ENCODE results near the gene MCTP1.
"Not testable (repeated sequence)": the region's sequence is repeated elsewhere in the genome, so short reads cannot be mapped to it uniquely, and the experiment has no call there.

The MCTP1 gene

GRCh38 chr5:95252801-95253200, 32.1 kb downstream of the MCTP1 start:
- DNase-seq (ENCODE audit: low read depth in 2 of 3, low spot score in 2 of 3): no peak

DNA sequence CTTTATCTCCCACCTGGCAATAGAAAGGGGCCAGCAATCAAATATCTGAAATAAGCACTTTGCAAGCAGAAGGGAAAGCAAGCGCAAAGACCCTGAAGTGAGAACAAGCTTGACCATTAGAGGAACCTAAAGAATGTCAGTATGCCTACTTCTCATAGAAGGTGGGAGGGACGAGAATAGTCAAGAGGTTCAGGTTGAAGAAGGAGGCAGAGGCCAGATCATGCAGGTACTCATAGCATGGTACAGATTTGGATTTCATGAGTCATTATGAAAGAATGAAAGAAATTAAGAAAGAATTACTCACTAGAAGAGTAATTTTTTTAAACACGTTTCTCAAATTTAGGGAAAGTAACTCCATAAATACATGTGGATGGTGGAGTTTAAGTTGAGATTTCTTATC, 33.7 kb downstream of the MCTP1 start:
- DNase-seq (ENCODE audit: low read depth in 2 of 3, low spot score in 2 of 3): no peak

DNA sequence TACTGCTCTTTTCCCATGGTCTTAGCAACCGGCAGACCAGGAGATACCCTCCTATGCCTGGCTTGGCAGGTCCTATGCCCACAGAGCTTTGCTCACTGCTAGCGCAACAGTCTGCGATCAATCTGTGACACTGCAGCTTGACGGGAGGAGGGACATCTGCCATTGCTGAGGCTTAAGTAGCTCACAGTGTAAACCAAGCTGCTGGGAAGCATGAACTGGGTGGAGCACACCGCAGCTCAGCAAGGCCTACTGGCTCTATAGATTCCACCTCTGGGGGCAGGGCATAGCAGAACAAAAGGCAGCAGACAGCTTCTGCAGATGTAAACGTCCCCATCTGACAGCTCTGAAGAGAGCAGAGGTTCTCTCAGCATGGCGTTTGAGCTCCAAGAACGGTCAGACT, 40.4 kb downstream of the MCTP1 start:
- no peak for DNase-seq (ENCODE audit: low read depth in 2 of 3, low spot score in 2 of 3)

DNA sequence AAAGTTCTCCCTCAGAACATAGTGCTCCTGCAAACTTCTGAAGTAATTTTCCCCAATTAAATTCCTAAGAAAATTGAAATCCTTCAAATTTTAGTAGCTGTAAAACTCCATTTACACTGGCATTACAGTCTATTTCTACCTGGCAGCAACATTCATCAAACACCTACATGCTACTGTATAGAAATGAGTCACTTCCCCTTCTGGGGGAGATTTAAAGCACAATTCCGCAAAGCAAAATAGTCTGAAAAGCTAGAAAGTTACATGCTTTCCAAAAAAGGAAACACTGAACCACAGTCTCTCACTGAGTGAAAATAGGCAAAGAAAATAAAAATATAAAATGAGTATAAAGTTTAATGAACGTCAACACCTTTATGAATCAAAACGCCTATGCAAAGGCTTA, 43.3 kb downstream of the MCTP1 start:
- no peak for DNase-seq (ENCODE audit: low read depth in 2 of 3, low spot score in 2 of 3)

DNA sequence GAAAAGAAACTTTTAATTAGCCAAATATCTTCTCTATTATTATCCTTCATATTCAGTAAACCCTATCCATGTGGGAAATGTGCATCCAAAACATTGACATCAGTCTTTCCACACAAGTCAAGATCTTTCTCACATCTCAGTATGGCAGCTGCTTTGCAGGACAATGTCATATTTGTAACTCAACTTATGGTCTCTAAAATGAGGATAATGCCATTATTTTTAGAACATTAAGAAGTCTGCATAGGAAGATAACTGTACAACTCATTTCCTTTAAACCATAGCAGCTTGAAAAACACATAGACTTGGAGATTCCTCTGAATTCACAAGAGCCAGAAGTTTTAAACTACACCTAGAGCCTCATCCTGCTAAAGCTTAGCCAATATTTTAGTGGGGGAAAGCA, 43.7 kb downstream of the MCTP1 start:
- DNase-seq (ENCODE audit: low read depth in 2 of 3, low spot score in 2 of 3): no peak

DNA sequence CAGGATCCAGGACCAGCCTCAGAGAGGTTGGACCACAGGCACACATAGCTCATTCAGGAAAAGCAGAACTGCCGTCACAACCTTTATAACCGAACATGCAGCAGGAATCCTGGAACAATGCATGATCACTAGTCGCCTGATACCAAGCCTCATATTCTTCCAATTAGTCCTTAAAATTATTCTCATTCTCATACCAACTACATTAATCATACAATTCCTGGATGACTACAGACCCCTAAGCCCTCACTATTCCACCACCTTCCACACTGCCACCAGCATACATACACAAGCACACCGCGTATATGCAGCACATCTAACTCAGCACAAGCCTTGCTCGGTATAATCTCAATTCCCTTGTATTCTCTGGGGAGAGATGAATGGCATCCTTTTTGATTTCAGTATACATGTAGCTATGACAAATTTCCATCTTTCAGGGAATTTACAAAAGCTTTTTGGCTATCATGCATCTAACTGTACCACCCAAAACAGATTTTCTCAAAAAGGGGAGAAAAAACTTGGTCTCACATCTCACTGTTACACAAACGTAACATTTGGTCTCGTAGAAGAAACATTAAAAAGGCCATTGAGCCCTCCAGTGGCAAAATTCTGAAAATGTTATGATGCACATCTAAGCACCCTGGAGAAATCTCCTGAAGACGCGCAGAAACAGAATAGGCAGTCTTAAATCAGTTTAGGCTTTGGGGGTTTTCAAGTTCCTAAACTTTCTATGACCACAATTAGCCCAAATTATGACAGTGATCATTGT, 46.2 kb downstream of the MCTP1 start:
- DNase-seq (ENCODE audit: low read depth in 2 of 3, low spot score in 2 of 3): no peak

GRCh38 chr5:95237324-95237723, 47.6 kb downstream of the MCTP1 start:
- DNase-seq (ENCODE audit: low read depth in 2 of 3, low spot score in 2 of 3): no peak

DNA sequence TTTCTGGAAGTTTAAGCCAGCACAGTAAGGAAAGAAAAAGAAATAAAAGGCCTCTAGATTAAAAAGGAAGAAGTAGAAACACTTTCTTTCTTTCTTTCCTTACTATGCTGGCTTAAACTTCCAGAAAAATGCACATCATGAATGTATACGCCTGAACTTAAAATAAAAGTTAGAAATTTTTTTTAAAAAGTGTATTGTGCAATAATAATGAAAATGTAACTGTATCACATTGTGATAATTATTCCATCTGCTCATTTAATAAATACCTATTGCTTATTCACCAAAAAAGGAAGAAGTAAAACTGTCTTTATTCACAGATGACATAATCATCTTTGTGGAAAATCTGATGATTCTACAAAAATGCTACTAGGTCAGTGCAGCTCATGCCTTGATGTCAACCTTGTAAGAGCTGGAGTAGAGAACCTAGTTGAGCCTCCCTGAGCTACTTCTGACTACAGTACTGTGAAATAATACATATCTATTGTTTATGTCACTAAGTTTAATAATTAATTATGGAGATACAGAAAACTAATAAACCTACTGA, 49.4 kb downstream of the MCTP1 start:
- DNase-seq (ENCODE audit: low read depth in 2 of 3, low spot score in 2 of 3): no peak

- DNase-seq (ENCODE audit: low read depth in 2 of 3, low spot score in 2 of 3): no peak
Measured at GRCh38 chr5:95229646-95230045, 55.2 kb downstream of the MCTP1 start.

- DNase-seq (ENCODE audit: low read depth in 2 of 3, low spot score in 2 of 3): no peak
Measured at GRCh38 chr5:95224701-95225459, 60.0 kb downstream of the MCTP1 start.

GRCh38 chr5:95223566-95224258, 61.2 kb downstream of the MCTP1 start:
- DNase-seq (ENCODE audit: low read depth in 2 of 3, low spot score in 2 of 3): no peak

DNA sequence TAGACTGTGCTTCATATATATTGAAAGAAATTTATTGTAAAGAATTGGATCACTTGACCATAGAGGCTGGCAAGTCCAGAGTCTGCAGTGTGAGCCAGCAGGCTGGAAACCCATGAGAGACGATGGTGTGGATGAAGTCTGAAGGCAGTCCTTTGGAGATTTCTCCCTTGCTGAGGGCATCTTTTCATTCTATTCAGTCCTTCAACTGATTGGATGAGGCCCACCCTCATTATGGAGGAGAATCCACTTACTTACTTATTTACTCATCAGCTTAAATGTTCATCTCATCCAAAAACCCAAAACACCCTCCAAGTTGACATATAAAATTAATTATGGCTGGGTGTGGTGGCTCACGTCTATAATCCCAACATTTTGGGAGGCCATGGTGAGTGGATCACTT, 62.1 kb downstream of the MCTP1 start:
- DNase-seq (ENCODE audit: low read depth in 2 of 3, low spot score in 2 of 3): no peak

- no peak for DNase-seq (ENCODE audit: low read depth in 2 of 3, low spot score in 2 of 3)
Measured at GRCh38 chr5:95221234-95221633, 63.7 kb downstream of the MCTP1 start.

DNA sequence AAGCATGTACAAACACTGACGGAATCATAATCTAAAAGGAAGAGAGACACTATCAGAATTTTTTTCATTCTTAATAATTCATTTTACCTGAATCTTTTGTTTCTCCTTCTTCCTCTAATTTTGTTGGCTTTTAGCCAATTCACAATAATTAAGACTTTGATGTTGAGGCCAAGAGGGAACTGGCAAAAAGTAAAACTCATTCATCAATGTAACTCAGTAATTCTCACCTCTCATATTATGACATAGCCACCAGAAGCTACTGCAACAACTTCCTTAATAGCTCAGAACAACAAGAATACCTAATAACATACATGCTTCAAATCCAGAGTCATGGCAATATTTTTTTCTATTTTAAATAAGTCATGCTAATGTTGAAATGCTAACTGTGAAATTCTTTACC, 64.5 kb downstream of the MCTP1 start:
- no peak for DNase-seq (ENCODE audit: low read depth in 2 of 3, low spot score in 2 of 3)

GRCh38 chr5:95219411-95219810, 65.5 kb downstream of the MCTP1 start:
- no peak for DNase-seq (ENCODE audit: low read depth in 2 of 3, low spot score in 2 of 3)

DNA sequence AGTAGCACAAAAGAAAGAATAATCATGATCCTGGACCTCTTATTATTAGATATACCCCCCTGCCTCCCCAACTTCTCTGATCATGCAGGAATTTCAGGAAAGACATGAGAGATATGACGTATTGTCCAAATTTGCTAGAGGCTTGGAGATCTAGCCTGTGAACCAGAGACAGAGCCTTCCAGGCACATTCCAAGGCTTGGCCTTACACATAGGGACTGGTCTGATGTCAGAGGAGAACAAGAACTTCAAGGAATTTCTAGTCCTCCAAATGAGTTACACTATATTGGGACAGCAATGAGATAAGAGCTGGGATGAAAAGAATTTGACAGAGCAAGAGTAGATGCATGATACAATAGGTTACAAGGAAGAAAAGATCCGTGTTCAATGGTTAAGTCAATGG, 67.0 kb downstream of the MCTP1 start:
- DNase-seq (ENCODE audit: low read depth in 2 of 3, low spot score in 2 of 3): no peak

- no peak for DNase-seq (ENCODE audit: low read depth in 2 of 3, low spot score in 2 of 3)
Measured at GRCh38 chr5:95217351-95217750, 67.5 kb downstream of the MCTP1 start.

DNA sequence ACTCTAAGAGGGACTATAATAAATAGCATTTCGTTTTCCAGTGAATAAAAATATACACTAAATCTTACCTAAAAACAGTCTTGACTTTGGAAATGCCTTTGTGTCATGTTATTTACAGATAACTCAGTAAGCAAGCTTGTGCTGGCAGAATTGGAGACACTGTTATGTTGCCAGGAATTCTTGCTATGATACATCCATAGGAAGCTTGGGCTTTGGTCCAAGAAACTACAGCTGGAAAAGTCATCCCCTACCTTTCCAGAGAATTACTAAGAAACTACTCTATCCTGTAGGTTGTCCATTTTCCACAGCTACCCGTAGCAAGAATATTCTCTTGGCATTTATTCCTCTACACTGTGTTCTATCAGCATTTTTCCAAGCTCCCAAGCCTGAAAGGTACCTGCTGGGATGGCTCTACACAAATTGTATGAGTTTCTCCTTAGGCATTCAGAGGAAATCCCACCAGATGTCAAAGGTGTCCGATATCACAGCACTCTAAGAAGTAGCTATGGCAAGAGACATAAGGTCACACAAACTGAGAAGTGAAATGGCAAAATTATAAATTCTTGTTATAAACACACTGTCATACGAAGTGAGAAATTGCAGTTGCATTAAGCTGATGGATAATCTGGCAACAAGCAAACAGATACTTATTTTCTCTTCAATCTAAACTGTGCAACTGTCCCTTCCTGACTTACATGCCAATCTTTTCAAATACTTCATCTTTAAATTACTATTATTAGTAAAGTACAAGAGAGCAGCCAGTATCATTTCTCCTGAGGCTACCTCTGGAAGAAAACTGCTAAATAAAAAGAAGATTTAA, 68.5 kb downstream of the MCTP1 start:
- DNase-seq (ENCODE audit: low read depth in 2 of 3, low spot score in 2 of 3): no peak

DNA sequence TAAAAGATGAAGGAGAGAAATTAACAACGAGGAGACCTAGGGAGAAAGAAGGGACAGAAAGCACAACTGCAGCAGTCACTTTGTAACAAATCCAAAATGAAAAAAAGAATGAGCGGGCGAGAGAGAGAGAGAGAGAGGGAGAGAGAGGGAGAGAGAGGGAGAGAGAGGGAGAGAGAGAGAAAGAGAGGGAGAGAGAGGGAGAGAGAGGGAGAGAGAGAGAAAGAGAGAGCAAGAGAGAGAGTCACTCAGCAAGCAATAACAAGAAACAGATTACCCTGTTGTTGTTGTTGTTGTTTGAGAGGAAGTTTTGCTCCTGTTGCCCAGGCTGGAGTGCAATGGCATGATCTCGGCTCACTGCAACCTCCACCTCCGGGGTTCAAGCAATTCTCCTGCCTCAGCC, 77.1 kb downstream of the MCTP1 start:
- not testable (repeated sequence) for DNase-seq (ENCODE audit: low read depth in 2 of 3, low spot score in 2 of 3)

- no peak for DNase-seq (ENCODE audit: low read depth in 2 of 3, low spot score in 2 of 3)
Measured at GRCh38 chr5:95194856-95195255, 90.0 kb downstream of the MCTP1 start.

DNA sequence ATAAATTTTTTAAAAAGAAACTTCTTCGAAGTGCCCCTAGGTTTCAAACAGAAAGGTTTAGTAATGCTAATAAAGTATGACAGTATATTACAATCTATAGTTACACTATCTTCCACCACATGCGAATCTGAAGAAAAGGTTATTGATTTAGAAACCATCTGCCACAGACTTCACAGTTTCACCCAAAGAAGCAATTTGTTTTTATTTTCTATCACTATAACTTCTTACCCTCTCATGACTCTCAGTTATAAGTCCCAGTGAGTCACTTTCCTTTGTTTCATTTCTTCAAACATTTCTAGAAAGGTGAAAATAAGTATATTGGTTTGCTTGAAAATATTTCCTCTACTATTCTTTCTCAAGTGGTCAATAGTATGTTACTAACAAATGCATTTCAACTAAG, 93.6 kb downstream of the MCTP1 start:
- DNase-seq (ENCODE audit: low read depth in 2 of 3, low spot score in 2 of 3): no peak
